Measurements from ENCODE around the gene COL17A1.

COL17A1 gene

GRCh38 chr10:104011904-104012303, 73.8 kb downstream of the COL17A1 start:
- TF ChIP-seq REST (IDR thresholded peaks at IDR 0.05; ENCODE audit: insufficient read depth in 1 of 2, low read depth in 2 of 2, low read length in 2 of 2) (no peak), FOXP2 (optimal IDR thresholded peaks at IDR 0.05; ENCODE audit: borderline replicate concordance, extremely low read depth, extremely low read length, insufficient read depth) (no peak), SIN3A (IDR thresholded peaks at IDR 0.05; ENCODE audit: borderline replicate concordance, insufficient read depth, low read length) (no peak), TAF1 (IDR thresholded peaks at IDR 0.05; ENCODE audit: borderline replicate concordance, insufficient read depth, low read length) (no peak), POLR2AphosphoS5 (IDR thresholded peaks at IDR 0.05; ENCODE audit: low read depth, low read length) (no peak)

- no peak for TF ChIP-seq FOXP2 (optimal IDR thresholded peaks at IDR 0.05; ENCODE audit: borderline replicate concordance, extremely low read depth, extremely low read length, insufficient read depth)
- no peak for TF ChIP-seq TAF1 (IDR thresholded peaks at IDR 0.05; ENCODE audit: borderline replicate concordance, insufficient read depth, low read length)
- TF ChIP-seq SIN3A (IDR thresholded peaks at IDR 0.05; ENCODE audit: borderline replicate concordance, insufficient read depth, low read length) = no peak
- no peak for TF ChIP-seq REST (IDR thresholded peaks at IDR 0.05; ENCODE audit: insufficient read depth in 1 of 2, low read depth in 2 of 2, low read length in 2 of 2)
- TF ChIP-seq POLR2AphosphoS5 (IDR thresholded peaks at IDR 0.05; ENCODE audit: low read depth, low read length) = no peak
Measured at GRCh38 chr10:104005172-104005863, 80.4 kb downstream of the COL17A1 start.

GRCh38 chr10:104002911-104003310, 82.8 kb downstream of the COL17A1 start:
- TF ChIP-seq FOXP2 (optimal IDR thresholded peaks at IDR 0.05; ENCODE audit: borderline replicate concordance, extremely low read depth, extremely low read length, insufficient read depth) (no peak), REST (IDR thresholded peaks at IDR 0.05; ENCODE audit: insufficient read depth in 1 of 2, low read depth in 2 of 2, low read length in 2 of 2) (no peak), SIN3A (IDR thresholded peaks at IDR 0.05; ENCODE audit: borderline replicate concordance, insufficient read depth, low read length) (no peak), POLR2AphosphoS5 (IDR thresholded peaks at IDR 0.05; ENCODE audit: low read depth, low read length) (no peak), TAF1 (IDR thresholded peaks at IDR 0.05; ENCODE audit: borderline replicate concordance, insufficient read depth, low read length) (no peak)

GRCh38 chr10:103998805-103999204, 86.9 kb downstream of the COL17A1 start:
- TF ChIP-seq POLR2AphosphoS5 (IDR thresholded peaks at IDR 0.05; ENCODE audit: low read depth, low read length) = no peak
- no peak for TF ChIP-seq TAF1 (IDR thresholded peaks at IDR 0.05; ENCODE audit: borderline replicate concordance, insufficient read depth, low read length)
- no peak for TF ChIP-seq REST (IDR thresholded peaks at IDR 0.05; ENCODE audit: insufficient read depth in 1 of 2, low read depth in 2 of 2, low read length in 2 of 2)
- TF ChIP-seq SIN3A (IDR thresholded peaks at IDR 0.05; ENCODE audit: borderline replicate concordance, insufficient read depth, low read length) = no peak
- no peak for TF ChIP-seq FOXP2 (optimal IDR thresholded peaks at IDR 0.05; ENCODE audit: borderline replicate concordance, extremely low read depth, extremely low read length, insufficient read depth)

Measured in PFSK-1 (cell line).